Suprapubic skin (tissue), 3 donors: Measurements from ENCODE around the gene USH1C.

Experiments
- EP300 ChIP-seq: sonication (generic); formaldehyde crosslinking; IDR thresholded peaks from one replicate; pipeline ENCODE4 v1.6.1; 2017; ENCODE audit warnings: antibody characterized with exemption
- TF ChIP-seq, protein P1 (sequence below), 2 donors: fragments of 200-600 bp in 1 of 2; fragments of 450-650 bp in 1 of 2; sonication (generic) in 1 of 2; IDR thresholded peaks; one replicate each; pipeline ENCODE4 v1.5.1; 2016 to 2019; ENCODE audit warnings: antibody characterized with exemption in 2 of 2, mild to moderate bottlenecking in 1 of 2, moderate library complexity in 1 of 2

DNA sequence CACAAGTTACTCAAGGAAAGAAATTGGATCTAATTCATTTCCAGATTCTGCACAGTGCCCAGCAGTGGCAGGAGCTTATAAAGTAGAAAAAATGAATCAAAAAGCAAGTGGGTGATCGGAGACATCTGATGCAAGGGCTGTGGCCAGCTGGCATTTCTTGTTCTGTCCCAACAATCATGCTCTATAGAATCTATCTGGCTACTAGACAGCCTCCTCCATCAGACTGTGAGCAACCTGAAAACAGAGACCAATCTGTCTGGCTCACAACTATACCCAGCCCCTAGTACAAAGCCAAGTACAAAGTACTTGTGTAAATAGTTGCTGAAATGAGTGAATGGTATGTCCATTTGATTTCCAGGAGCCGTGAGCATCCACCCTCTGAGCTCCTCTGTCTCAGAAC, 11.4 kb downstream of the USH1C start:
- TF ChIP-seq, protein P1, sequence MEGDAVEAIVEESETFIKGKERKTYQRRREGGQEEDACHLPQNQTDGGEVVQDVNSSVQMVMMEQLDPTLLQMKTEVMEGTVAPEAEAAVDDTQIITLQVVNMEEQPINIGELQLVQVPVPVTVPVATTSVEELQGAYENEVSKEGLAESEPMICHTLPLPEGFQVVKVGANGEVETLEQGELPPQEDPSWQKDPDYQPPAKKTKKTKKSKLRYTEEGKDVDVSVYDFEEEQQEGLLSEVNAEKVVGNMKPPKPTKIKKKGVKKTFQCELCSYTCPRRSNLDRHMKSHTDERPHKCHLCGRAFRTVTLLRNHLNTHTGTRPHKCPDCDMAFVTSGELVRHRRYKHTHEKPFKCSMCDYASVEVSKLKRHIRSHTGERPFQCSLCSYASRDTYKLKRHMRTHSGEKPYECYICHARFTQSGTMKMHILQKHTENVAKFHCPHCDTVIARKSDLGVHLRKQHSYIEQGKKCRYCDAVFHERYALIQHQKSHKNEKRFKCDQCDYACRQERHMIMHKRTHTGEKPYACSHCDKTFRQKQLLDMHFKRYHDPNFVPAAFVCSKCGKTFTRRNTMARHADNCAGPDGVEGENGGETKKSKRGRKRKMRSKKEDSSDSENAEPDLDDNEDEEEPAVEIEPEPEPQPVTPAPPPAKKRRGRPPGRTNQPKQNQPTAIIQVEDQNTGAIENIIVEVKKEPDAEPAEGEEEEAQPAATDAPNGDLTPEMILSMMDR (IDR thresholded peaks at IDR 0.05) = no peak
- TF ChIP-seq EP300 = no peak
